Stomach (tissue), 9 donors: Measurements from ENCODE around the gene CUL1. TPM values are rescaled to one million over a fixed set of nuclear protein-coding genes. Genes with fewer than 3 reads are reported as not detected.

Source experiments
- DNase-seq, 2 donors: peaks; one replicate each; pipeline versions ENCODE4 v3.0.0 to v3.0.0-alpha.2; 2013 to 2019
- H3K27ac ChIP-seq, 5 donors: fragments of 200-600 bp in 4 of 5; sonication (generic) in 4 of 5; one replicate each; pipeline ENCODE4 v1.5.1; 2013 to 2019; ENCODE audit warnings: mild to moderate bottlenecking in 1 of 5, moderate library complexity in 1 of 5
- H3K27me3 ChIP-seq, 3 donors: fragments of 200-600 bp; sonication (generic); one replicate each; pipeline ENCODE4 v1.5.1; 2017 to 2019; ENCODE audit warnings: mixed run types in 1 of 3
- H3K36me3 ChIP-seq, 4 donors: fragments of 200-600 bp; sonication (generic); 1 replicate in 3 of 4; 2 replicates in 1 of 4; pipeline ENCODE4 v1.5.1; 2016 to 2019
- H3K4me1 ChIP-seq, 4 donors: fragments of 200-600 bp; sonication (generic); one replicate each; pipeline ENCODE4 v1.5.1; 2016 to 2019
- H3K4me3 ChIP-seq, 4 donors: fragments of 200-600 bp; sonication (generic) in 3 of 4; one replicate each; pipeline ENCODE4 v1.5.1; 2016 to 2019; ENCODE audit warnings: mild to moderate bottlenecking in 1 of 4
- H3K9me3 ChIP-seq, 4 donors: fragments of 200-600 bp; sonication (generic); one replicate each; pipeline ENCODE4 v1.5.1; 2016 to 2019
- CTCF ChIP-seq, 7 experiments: fragments of 450-650 bp in 4 of 7; fragments of 200-600 bp in 3 of 7; sonication (generic) in 3 of 7; IDR thresholded peaks; one replicate each; pipeline ENCODE4 v1.5.1; 2016 to 2019; ENCODE audit warnings: antibody characterized with exemption in 7 of 7, control low read depth in 2 of 7, mild to moderate bottlenecking in 1 of 7
- EP300 ChIP-seq: sonication (generic); formaldehyde crosslinking; IDR thresholded peaks from one replicate; pipeline ENCODE4 v1.6.1; 2017; ENCODE audit warnings: antibody characterized with exemption
- POLR2A ChIP-seq, 4 donors: fragments of 450-650 bp; IDR thresholded peaks; one replicate each; pipeline ENCODE4 v1.6.1; 2016; ENCODE audit warnings: antibody characterized with exemption in 4 of 4, control low read depth in 2 of 4, mild to moderate bottlenecking in 1 of 4, moderate library complexity in 1 of 4
- POLR2AphosphoS5 ChIP-seq, 3 donors: sonication (generic); formaldehyde crosslinking; IDR thresholded peaks; one replicate each; pipeline ENCODE4 v1.6.1; 2016; ENCODE audit warnings: antibody characterized with exemption in 3 of 3
- WGBS, 5 donors: extraction: QIAGEN DNeasy Blood & Tissue Kit in 3 of 5; methylation state at CpG; one replicate each; pipeline versions ENCODE4 v1.1.5 to v1.1.7; 2013 to 2018; 5-methylcytosine and 5-hydroxymethylcytosine counted together
- intact Hi-C: fragments of 100-400 bp; cut with DNase I; formaldehyde crosslinking; loops from one replicate; pipeline ENCODE4 v1.15.1; 2023; ENCODE audit warnings: low total_unique reads
- polyA plus RNA-seq, 3 donors: library from polyadenylated mRNA; stranded (reverse); fragments of 200-250 nt; gene quantifications; one replicate each; pipeline ENCODE4 v1.2.3, GENCODE V29; 2013
- total RNA-seq, 5 donors: library from RNA; depleted of rRNA; stranded (reverse); fragments of >200 nt; gene quantifications; one replicate each; pipeline versions ENCODE4 v1.1.0 to v1.2.3, GENCODE V29; 2014 to 2016
- donor health status: healthy with polysubstance abuse.
- donor health status: Bipolar disorder and iron deficiency.
- donor health status: healthy.

Gene CUL1
- total and polyA plus RNA-seq, 8 donors = 22.5 to 56.4 (median 29.2) TPM

- H3K9me3 ChIP-seq = no peaks in the 10 kb centered on the region
- no peaks in the 10 kb centered on the region for H3K4me1 ChIP-seq
- H3K4me3 ChIP-seq = no peak overlapping the region
- H3K27ac ChIP-seq = no peak overlapping the region
- no peak for DNase-seq
- TF ChIP-seq POLR2AphosphoS5 (IDR thresholded peaks at IDR 0.05) (no peak), EP300 (no peak), POLR2A (IDR thresholded peaks at IDR 0.05) (no peak), CTCF (IDR thresholded peaks at IDR 0.05) (no peak)
- WGBS, 5 donors = 91 to 95% (median 93%) methylated on average over 15 of the region's 15 CpGs
- no peaks in the 10 kb centered on the region for H3K27me3 ChIP-seq
- intact Hi-C loops = no loop called here
- H3K36me3 ChIP-seq = peaks cover 53 to 100% (median 100%) of the 10 kb centered on the region in 4 donors
Measured at GRCh38 chr7:148791546-148791945, 92.8 kb downstream of the CUL1 start.

DNA sequence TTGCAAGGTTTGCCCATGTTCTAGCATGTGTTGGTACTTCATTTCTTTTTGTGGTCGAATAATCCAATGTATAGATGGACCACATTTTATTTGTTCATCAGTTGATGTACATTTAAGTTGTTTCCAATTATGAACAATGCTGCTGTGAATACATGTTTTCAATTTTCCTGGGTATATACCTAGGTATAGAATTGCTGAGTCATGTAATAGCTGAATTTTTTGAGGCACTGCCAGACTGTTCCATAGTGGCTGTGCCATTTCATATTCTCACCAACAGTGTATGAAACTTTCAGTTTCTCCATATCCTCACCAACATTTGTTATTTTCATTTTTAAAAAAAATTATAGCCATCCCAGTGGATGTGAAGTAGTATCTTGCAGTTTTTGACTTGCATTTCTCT, 94.9 kb downstream of the CUL1 start:
- no peak overlapping the region for H3K27ac ChIP-seq
- H3K9me3 ChIP-seq = no peaks in the 10 kb centered on the region
- WGBS, 5 donors = 96 to 100% (median 100%) methylated on average over 1 of the region's 1 CpG
- no peak for DNase-seq
- H3K36me3 ChIP-seq = peaks cover 53 to 100% (median 99%) of the 10 kb centered on the region in 4 donors
- no peak overlapping the region for H3K4me3 ChIP-seq
- TF ChIP-seq CTCF (IDR thresholded peaks at IDR 0.05) (no peak), POLR2AphosphoS5 (IDR thresholded peaks at IDR 0.05) (no peak), POLR2A (IDR thresholded peaks at IDR 0.05) (no peak), EP300 (no peak)
- intact Hi-C loops = no loop called here
- H3K4me1 ChIP-seq = no peaks in the 10 kb centered on the region
- H3K27me3 ChIP-seq = no peaks in the 10 kb centered on the region

DNA sequence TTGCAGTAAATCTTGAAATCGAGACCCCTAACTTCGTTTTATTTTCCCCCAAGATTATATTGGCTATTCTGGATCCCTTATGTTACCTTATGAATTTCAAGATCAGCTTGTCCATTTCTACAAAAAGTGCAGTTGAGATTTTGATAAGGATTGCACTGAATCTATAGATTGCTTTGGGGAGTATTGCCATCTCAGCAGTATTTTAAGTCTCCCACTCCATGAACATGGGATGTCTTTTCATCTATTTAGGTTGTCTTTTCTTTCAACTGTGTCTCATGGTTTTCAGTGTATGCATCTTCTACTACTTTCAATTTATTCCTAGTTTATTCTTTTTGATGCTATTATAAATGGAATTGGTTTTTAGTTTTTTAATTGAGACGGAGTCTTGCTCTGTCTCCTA, 95.8 kb downstream of the CUL1 start:
- TF ChIP-seq EP300 (no peak), POLR2AphosphoS5 (IDR thresholded peaks at IDR 0.05) (no peak), CTCF (IDR thresholded peaks at IDR 0.05) (no peak), POLR2A (IDR thresholded peaks at IDR 0.05) (no peak)
- DNase-seq = no peak
- no peaks in the 10 kb centered on the region for H3K4me1 ChIP-seq
- H3K9me3 ChIP-seq = no peaks in the 10 kb centered on the region
- H3K27ac ChIP-seq = no peak overlapping the region
- 97 to 99% (median 99%) methylated on average over 3 of the region's 3 CpGs for whole genome bisulfite sequencing, 5 donors
- no peak overlapping the region for H3K4me3 ChIP-seq
- no peaks in the 10 kb centered on the region for H3K27me3 ChIP-seq
- H3K36me3 ChIP-seq = peaks cover 53 to 100% (median 99%) of the 10 kb centered on the region in 4 donors
- intact Hi-C loops = no loop called here

DNA sequence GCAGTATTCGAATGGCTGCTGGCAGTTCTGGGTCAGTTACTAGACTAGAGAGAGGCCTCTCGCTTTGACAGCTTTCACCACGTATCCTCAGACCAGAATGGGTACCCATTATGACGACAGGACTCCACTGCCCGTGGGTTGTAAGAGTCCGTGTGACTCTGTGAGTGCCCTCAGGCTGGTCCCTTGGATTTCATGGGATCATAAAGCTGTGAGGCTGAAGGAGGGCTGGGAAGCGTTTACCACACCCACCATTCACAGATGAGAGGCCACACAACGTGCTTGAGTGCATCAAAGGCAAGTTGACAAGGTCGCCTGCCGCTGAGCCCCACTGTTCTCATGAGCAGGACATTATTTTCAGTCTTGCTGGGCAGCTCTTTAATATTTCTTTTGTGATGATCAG, 98.1 kb downstream of the CUL1 start:
- Histone ChIP-seq H3K27ac (no peak overlapping the region), H3K4me1 (no peaks in the 10 kb centered on the region), H3K9me3 (no peaks in the 10 kb centered on the region), H3K4me3 (no peak overlapping the region), H3K27me3 (no peaks in the 10 kb centered on the region), H3K36me3 (peaks cover 60 to 100% (median 99%) of the 10 kb centered on the region in 4 donors)
- WGBS, 5 donors = 85 to 93% (median 90%) methylated on average over 10 of the region's 10 CpGs
- TF ChIP-seq CTCF (IDR thresholded peaks at IDR 0.05) = no peak
- TF ChIP-seq POLR2A (IDR thresholded peaks at IDR 0.05) = no peak
- TF ChIP-seq POLR2AphosphoS5 (IDR thresholded peaks at IDR 0.05) = no peak
- no peak for TF ChIP-seq EP300
- intact Hi-C loops = no loop called here
- DNase-seq = no peak
